ENCODE results near the gene PRDM9. TPM values are rescaled to one million over a fixed set of nuclear protein-coding genes. Genes with fewer than 3 reads are reported as not detected.

The PRDM9 gene
- not detected for total RNA-seq (2021; fragmentation: NEBNext Ultra II Directional; extraction: Animal tissue kit (Norgen Biotek cat#: 25700))
- long read RNA-seq = 0 reads

DNA sequence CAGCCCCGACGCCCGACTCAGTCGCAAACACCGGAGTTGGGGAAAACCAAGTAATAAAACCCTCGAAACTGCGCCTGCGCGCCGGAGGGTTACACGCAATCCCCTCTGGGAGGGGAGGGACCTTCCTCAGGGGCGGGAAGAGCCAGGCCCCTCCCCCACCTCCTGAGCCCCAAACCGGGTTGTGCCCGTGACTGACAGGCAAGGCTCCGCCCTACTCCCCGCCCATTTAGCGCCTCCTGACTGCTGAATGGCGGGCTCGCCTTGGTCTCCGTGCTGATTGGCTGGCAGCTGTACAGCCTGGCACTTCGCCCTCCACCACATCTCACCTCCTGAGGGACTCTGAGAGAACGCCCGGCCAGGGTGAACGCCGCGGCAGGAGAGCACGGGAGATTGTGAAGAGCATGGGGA is at the start of gene PRDM9:
TSS of gene PRDM9 (plus strand) at position 332 of the 408 bp plus-strand sequence. CDS start 1,425 bp downstream, outside the sequence.
- no peak for DNase-seq
- Mint-ChIP-seq H3K4me3 (no peak within 1 kb of the TSS), H3K4me1 (ENCODE audit: low read depth) (no peaks in the 10 kb centered on the region), H3K36me3 (ENCODE audit: low read depth) (peaks cover 7% of the 10 kb centered on the region; the same call in 1 of the 2 replicates), H3K27me3 (ENCODE audit: insufficient read depth) (peaks cover 3% of the 10 kb centered on the region), H3K27ac (no peak within 1 kb of the TSS), H3K9me3 (peaks cover 55% of the 10 kb centered on the region)
- TF ChIP-seq, protein P1, sequence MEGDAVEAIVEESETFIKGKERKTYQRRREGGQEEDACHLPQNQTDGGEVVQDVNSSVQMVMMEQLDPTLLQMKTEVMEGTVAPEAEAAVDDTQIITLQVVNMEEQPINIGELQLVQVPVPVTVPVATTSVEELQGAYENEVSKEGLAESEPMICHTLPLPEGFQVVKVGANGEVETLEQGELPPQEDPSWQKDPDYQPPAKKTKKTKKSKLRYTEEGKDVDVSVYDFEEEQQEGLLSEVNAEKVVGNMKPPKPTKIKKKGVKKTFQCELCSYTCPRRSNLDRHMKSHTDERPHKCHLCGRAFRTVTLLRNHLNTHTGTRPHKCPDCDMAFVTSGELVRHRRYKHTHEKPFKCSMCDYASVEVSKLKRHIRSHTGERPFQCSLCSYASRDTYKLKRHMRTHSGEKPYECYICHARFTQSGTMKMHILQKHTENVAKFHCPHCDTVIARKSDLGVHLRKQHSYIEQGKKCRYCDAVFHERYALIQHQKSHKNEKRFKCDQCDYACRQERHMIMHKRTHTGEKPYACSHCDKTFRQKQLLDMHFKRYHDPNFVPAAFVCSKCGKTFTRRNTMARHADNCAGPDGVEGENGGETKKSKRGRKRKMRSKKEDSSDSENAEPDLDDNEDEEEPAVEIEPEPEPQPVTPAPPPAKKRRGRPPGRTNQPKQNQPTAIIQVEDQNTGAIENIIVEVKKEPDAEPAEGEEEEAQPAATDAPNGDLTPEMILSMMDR (IDR thresholded peaks at IDR 0.05) = no peak

- TF ChIP-seq, protein P1 (IDR thresholded peaks at IDR 0.05) = no peak
- H3K27ac Mint-ChIP-seq = no peak overlapping the region
- no peak for DNase-seq
- H3K9me3 Mint-ChIP-seq = peaks cover 40% of the 10 kb centered on the region
- no peaks in the 10 kb centered on the region for H3K27me3 Mint-ChIP-seq (ENCODE audit: insufficient read depth)
- H3K4me1 Mint-ChIP-seq (ENCODE audit: low read depth) = no peaks in the 10 kb centered on the region
- H3K36me3 Mint-ChIP-seq (ENCODE audit: low read depth) = no peaks in the 10 kb centered on the region
- no peak overlapping the region for H3K4me3 Mint-ChIP-seq
Observed at GRCh38 chr5:23457780-23458179, 49.6 kb upstream of the PRDM9 start.

DNA sequence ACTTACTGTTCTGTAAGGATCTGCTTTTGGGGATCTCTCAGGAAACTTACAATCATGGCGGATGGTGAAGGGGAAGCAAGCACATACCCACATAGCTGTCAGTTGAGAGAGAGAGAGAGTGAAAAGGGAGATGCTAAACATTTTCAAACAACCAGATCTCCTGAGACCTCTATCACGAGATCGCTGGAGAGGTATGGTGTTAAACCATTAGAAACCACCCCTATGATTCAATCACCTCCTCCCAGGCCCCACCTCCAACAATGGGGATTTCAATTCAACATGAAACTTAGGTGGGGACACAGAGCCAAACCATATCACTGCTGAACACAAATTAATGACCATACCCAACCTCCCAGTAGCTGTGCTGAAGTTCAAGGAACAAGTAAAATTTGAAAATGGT is 48.2 kb upstream of the PRDM9 start:
- Mint-ChIP-seq H3K9me3 (peaks cover 42% of the 10 kb centered on the region), H3K27me3 (ENCODE audit: insufficient read depth) (no peaks in the 10 kb centered on the region), H3K4me1 (ENCODE audit: low read depth) (no peaks in the 10 kb centered on the region), H3K36me3 (ENCODE audit: low read depth) (no peaks in the 10 kb centered on the region), H3K27ac (no peak overlapping the region), H3K4me3 (no peak overlapping the region)
- TF ChIP-seq, protein P1 (IDR thresholded peaks at IDR 0.05) = no peak
- no peak for DNase-seq

GRCh38 chr5:23461576-23461975 is 45.8 kb upstream of the PRDM9 start:
- no peak overlapping the region for H3K4me3 Mint-ChIP-seq
- no peak for DNase-seq
- H3K27ac Mint-ChIP-seq = no peak overlapping the region
- TF ChIP-seq, protein P1 (IDR thresholded peaks at IDR 0.05) = no peak
- H3K36me3 Mint-ChIP-seq (ENCODE audit: low read depth) = no peaks in the 10 kb centered on the region
- peaks cover 28% of the 10 kb centered on the region for H3K9me3 Mint-ChIP-seq
- H3K27me3 Mint-ChIP-seq (ENCODE audit: insufficient read depth) = no peaks in the 10 kb centered on the region
- H3K4me1 Mint-ChIP-seq (ENCODE audit: low read depth) = no peaks in the 10 kb centered on the region

DNA sequence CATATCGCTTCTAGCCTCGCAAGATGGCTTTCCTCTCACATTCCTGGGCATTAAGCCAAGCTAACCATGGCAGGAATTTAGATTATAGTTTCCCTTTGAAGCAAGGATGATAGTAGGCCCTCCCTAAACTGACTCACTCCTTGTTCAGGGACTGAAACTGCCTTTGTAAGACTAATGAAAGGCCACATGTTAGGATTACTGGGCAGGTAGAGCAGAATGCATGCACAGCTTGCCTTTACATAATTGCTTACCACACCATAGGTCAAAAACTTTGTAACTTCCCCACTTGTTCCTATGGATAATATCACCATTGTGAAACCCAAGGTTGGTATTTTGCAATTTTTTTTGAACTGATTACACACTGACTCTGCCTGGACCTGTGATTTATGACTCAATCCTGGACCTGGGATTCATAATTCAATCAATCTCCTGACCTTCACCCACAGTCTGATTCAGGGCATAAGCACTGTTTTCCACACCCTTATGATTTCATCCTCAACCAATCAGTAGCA is 41.0 kb upstream of the PRDM9 start:
- DNase-seq = no peak
- H3K9me3 Mint-ChIP-seq = peaks cover 41% of the 10 kb centered on the region
- H3K27ac Mint-ChIP-seq = no peak overlapping the region
- TF ChIP-seq, protein P1 (IDR thresholded peaks at IDR 0.05) = no peak
- H3K27me3 Mint-ChIP-seq (ENCODE audit: insufficient read depth) = no peaks in the 10 kb centered on the region
- no peaks in the 10 kb centered on the region for H3K36me3 Mint-ChIP-seq (ENCODE audit: low read depth)
- H3K4me1 Mint-ChIP-seq (ENCODE audit: low read depth) = no peaks in the 10 kb centered on the region
- H3K4me3 Mint-ChIP-seq = no peak overlapping the region
